Kasumi-1 (cell line): Measurements from ENCODE around the gene PKLR.

Source experiments
- DNase-seq, 2 experiments: peaks; one replicate each; lab custom pipeline; 2025; lab: John Stamatoyannopoulos, UW

The PKLR gene

GRCh38 chr1:155284476-155284875 lies 16.8 kb downstream of the PKLR start:
- no peak for DNase-seq

DNA sequence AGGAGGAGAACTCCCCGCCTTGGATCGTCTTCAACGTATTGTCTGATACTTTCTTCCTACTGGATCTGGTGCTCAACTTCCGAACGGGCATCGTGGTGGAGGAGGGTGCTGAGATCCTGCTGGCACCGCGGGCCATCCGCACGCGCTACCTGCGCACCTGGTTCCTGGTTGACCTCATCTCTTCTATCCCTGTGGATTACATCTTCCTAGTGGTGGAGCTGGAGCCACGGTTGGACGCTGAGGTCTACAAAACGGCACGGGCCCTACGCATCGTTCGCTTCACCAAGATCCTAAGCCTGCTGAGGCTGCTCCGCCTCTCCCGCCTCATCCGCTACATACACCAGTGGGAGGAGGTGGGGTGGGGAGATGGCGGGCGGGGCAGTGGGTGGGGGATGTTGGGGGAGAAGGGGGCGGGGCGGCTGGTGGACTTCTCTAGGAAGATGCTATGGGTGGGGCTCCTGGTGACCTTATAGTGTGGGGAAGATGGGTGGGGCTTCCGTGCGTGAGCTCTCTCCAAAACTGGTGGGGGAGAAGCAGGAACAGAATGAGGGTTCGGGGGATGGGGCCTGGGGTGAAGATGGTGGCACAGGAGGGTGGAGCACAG lies 18.6 kb downstream of the PKLR start:
- DNase-seq: no peak

DNA sequence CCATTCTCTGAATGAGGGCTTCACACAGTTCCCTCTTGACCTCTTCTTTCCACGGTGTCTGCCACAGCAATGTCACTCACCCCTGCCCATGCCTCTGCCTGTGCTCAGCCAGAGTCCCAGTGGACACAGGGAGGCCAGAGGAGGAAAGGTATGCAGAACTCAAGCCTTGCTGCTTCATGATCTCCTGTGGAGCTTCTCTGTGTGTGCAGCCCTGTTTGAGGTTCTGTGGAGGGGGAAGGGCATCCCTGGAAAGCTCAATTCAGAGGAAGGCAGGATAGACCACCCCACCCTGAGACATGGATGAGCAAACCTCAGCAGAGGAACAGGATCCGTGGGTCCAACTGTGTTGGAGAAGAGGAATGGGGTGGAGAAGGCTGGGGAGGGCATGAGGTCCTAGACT lies 22.0 kb downstream of the PKLR start:
- no peak for DNase-seq

DNA sequence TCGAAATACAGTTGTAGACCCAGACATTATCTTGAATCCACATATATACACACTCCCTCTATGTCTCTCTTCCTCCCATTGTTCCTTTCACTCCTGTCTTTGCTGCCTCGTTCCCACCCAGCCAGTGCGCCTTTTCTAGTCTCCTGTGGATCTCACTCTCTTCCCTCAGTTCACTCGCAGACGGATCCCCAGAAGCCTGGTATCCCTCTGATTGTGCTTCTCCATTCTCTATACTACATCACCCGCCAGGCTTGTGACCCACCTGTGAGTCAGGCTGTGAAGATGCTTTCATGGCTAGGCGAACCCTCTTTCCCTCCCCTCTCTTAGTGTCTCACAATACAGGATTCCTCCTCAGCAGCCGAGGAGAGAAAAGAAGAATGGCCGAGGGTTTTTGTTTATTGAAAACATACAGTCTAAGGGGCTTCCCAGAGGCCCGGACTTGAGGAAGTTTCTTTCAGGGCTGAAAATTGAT lies 22.5 kb downstream of the PKLR start:
- DNase-seq: no peak

DNA sequence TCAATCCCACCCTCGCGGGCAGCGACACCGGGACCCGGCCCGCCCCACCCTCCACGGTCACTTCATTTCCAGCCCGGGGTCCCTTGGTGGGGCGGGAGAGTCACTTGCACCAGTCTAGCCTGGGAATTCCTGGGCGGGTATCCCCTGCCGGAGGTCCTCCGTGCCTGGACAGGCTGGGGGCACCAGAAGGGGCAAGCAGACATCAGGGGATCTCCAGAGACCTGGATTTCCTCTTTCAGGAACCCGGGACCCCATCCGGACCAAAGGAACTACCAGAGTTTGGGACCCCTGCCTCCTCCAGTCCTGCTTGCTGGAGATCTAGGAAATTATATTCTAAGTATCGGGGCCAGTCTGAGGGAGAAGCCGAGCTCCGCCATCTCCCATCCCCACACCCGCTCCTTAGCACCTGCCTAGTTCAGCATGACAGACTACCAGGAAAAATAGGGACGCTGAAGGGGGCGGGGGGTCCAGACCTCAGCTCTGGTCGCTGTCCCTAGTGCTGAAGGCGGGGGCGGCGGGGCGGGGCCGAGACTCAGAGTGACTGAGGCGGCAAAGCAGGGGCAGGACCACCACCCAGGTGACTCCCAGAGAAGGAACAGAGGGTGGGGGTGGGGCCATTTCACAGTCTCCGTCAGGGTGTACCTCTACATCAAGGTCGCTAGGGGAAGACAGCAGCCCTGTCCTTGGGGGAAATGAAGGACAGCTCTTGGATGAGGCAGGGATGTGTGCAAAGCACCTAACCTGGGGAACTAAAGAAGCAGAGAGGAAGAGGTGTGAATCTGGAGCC lies 23.1 kb downstream of the PKLR start:
- DNase-seq: peak; percentile 50 to 51

- DNase-seq: peak; percentile 95 to 96
These were observed 24.0 kb downstream of the PKLR start, which contains the start of gene HCN3 for GRCh38 chr1:155277070-155277901. TSS of gene HCN3 (plus strand) at chr1:155277463. CDS start at chr1:155277591, 128 bp downstream.

DNA sequence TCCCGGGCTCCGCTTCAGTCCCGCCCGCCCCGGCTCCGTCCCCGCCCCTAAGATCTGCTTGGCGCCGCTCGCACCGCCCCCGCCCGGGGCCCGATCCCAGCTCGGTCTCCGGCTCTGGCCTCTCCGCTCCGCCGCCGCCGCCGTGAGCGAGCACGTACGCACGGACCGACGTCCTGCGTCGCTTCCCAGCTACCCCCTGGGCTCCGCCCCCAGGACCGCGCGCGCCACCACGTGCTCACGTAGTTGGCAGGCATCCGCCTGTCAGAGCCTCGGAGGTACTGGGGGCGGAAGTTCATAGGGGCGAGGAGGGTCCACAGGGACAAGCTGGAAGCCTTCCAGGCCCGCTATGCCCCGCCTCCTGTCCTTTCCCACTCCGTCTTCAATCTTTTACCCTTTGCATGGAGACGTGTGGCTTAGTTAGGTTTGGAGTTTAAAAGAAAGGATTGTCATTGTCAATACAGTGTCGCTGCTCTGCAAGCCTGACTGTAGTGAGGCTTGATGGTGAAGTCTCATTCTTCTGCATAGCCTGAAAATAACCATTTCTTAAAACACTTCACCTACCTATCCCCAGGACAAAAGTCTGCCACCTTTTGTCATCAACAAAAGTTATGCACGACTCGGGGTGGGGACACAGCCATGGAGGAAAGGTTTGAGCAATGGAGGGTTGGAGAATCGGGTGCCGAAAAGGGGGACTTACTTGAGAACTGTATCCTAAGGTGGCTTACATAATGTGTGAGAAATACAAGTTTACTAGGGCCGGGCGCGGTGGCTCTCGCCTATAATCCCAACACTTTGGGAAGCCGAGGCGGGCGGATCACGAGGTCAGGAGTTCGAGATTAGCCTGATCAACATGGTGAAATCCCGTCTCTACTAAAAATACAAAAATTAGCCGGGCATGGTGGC lies 27.6 kb downstream of the PKLR start, which contains the start of gene CLK2:
CLK2 (minus strand) TSS at position 162 of the 903 bp plus-strand sequence. CDS start 2,527 bp downstream, outside the sequence.
- peak; percentile 95 to 96 for DNase-seq

DNA sequence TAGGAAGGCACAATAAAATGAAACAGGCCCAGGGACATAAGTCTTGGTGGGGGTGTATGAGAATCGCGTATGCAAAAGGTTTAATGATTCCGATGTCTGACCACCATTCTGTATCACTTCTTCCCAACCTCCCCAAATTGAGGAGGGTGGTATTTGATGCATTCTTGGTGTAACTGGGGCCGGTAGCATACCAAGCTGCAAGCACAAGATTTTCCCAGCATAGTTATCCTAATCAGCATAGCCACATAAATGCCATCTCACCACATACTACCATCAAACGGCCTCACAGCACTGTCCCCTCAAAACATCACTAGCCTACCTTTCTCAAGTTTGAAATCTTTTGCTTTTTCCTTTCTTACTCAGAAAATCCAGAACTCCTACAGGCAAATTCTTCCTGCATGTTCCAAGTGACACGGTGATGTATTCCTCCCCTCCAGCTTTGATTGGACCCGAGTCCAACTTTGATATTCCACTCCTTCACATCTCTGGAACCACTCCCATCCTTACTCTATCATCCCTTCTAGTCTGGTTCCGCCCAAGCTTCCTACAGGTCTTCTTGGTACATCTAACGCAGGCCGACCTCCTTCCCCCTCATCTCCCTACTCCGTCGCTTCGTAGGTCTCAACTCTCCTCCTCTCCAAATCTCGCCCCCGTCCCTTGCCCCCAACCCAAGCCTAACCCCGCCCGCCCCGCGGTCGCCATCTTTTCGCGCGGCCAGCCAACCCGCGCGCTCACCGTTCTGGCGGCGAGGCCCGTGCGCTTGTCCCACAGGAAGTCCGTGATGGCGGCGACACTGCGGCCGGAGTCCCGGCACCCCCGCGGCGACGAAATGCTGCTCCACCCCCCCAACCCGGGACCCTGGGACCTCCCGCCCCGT lies 28.5 kb downstream of the PKLR start:
- DNase-seq: peak; percentile 43 to 51

DNA sequence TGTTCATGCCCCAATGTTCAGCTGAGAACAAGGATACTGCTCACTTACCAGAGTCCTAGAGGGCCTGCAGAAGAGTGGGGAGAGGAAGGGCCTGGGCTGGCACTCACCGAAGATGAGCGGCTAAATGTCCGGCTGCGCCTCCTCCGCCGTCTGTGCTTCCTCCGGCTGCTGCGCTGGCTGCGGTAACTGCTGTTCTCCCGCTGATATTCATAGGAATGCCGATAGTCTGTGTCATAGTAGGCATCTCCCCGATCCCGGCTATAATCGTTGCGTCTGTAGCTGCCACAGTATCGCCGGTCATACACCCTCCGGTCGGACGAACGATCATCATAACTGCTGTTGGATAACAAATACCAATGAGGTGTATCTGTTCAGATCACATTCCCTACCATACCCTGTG lies 31.9 kb downstream of the PKLR start:
- DNase-seq: no peak

- DNase-seq: no peak
These were observed 32.6 kb downstream of the PKLR start for GRCh38 chr1:155268630-155269029.

GRCh38 chr1:155267373-155267772 lies 33.9 kb downstream of the PKLR start:
- no peak for DNase-seq

DNA sequence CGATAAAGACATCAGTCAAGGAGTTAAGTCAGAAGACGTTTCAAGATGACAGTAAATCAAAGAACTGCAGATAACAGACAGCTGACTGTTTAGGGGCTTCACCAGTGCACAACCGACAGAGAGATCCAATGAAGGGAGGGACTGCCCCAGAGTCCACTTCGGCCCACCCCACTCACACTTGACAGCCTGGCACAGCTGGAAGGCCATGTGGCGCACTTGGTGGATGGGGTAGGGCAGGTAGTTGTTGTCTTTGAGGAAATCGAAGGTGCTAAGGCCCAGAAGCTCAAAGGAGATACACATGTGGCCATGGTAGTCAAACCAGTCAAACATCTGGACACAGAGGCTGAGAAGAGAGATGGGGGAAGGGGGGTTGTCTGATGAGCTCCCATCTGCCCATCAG lies 34.7 kb downstream of the PKLR start:
- no peak for DNase-seq

GRCh38 chr1:155263067-155263466 lies 38.2 kb downstream of the PKLR start:
- DNase-seq: no peak

DNA sequence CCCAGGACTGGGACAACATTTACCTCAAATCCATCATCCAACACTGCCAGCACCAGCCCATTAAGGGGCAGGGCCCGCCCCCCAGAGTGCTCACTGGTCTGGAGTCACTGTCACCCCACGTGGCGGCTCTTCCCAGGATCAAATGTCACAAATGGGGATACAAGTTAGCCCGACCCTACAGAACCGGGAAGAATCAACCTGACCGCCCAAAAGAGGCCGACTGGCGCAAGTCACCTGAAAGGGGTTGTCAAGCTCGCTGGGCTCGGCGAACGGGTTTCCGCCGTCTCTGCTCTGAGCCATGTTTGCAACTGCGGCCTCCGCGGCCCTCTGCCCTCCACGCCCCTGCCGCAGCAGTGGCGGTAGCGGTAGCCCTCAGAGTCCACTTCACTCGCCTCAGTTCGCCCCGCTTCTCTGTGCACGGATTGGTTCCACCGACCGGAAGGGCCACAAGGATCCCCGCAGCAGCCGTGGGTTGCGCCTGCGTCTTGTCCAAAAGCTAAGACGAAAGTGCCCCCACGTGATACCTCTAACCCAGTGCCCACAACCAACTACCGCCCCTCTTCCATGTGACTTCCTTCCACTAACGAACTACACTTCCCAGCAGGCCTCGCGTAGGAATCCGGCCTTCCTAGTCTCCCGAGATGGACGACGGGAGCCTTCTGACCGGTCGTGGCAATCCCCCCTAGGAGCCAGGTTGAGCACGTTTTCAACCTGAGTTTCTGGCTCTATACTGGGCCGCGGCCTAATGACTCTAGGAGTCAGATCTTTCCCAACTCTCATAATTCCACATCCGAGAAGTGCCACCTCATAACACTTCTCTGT lies 39.2 kb downstream of the PKLR start, which contains the start of gene SCAMP3:
SCAMP3 (minus strand) TSS at position 509 of the 822 bp plus-strand sequence; CDS start at position 300, 209 bp downstream.
- DNase-seq: peak; percentile 98 to 99

- DNase-seq: peak; percentile 38 to 53
These were observed 39.8 kb downstream of the PKLR start for GRCh38 chr1:155261493-155261851.

- DNase-seq: no peak
These were observed 41.0 kb downstream of the PKLR start for GRCh38 chr1:155260276-155260675.

DNA sequence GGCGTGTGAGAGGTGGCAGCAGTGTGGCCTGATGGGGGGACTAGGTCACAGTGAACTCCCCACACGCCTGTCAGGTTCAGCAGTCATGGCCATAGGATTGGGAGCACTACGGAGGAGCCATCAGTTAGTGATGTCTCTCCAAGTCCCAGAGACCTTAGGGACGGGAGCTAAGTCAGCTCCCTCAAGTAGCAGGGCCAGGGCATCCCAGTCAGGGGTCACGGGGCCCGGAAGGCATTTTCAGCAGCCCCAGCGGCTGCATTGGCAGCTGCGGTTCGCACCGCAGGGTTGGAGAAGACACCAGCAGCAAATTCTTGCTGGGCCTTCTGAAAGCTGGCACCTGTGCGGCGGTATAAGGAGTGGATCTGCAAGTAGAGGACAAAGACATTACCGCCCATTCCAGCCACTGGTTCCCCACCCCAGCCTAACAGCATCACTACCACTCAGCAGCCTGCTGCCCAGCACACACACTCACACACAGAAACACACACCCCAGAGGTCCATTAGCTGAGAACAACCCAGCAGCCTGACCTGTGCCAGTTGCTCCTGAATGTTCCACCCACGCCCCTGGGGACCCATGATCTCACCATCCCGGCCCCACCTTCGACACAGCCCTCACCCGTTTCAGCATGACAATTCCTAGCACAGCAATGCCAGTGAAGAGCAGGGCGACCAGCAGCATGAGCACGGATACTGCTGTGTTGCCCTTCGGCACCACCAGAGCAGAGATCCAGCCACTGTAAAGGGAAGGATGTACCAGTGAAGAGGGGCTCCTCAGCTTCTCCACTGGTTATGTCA lies 45.0 kb downstream of the PKLR start:
- DNase-seq: no peak

DNA sequence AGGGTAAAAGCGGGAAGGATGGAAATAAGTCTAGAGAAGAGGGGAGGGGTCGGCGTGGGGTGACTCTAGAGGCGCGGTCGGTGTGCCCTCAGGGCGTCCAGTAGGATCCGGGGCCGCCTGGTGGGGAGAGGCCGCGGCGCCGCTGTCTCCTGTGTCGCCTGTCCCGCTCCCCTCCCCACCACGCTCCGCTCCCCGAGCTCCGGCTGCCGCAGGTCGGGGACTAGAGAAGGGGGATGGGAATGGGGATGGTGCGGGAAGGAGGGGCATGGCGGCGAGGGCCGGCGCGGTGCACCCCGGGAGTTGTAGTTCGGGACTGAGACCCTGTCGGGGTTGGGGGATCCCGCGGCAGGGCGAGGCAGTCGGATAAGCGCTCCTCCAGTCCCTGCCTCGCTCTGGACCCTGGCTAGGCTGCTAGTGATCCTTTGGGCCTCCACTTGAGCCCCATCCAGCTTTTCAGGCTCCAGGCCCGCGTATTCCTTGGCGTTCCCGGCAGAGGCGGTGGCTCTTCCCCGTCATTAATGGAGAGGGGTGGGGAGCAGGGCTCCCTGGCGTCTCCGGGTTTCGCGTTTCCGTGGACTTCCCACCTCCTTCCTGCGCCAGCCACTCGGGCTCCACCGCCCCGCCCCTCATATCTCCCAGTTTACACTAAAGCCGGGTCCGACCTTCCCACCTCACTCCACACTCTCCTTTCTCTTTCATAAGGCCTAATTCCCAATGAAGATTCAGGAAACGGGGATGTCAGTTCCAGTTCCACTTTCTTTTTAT lies 45.8 kb downstream of the PKLR start, which contains the start of gene ENTREP3:
ENTREP3 (minus strand) TSS at position 241 of the 765 bp plus-strand sequence. CDS start 606 bp downstream, outside the sequence.
- peak; percentile 62 to 76 for DNase-seq
